HUDEP-2 (cell line): ENCODE results near the gene TMBIM6.
A peak's percentile ranks its signal among the peaks of the same experiment; 100 is the strongest.
"Not testable (repeated sequence)": the region's sequence is repeated elsewhere in the genome, so short reads cannot be mapped to it uniquely, and the experiment has no call there.

ENCODE experiments used
- DNase-seq, 76 experiments: peaks; one replicate each; lab custom pipeline; 2025; ENCODE audit not compliant: unreplicated experiment in 76 of 76; lab: John Stamatoyannopoulos, UW

TMBIM6 gene

GRCh38 chr12:49776413-49776812 is 35.1 kb downstream of the TMBIM6 start:
- peak in 57 of 76 experiments; percentile 3 to 64 (median 32) for DNase-seq

- DNase-seq: no peak
Measured at GRCh38 chr12:49776858-49777257, 35.5 kb downstream of the TMBIM6 start.

- no peak for DNase-seq
Measured at GRCh38 chr12:49777341-49777740, 36.0 kb downstream of the TMBIM6 start.

- peak in 34 of 76 experiments; percentile 2 to 53 (median 25) for DNase-seq
Measured at GRCh38 chr12:49777800-49778748, 36.7 kb downstream of the TMBIM6 start.

GRCh38 chr12:49779581-49779980 is 38.2 kb downstream of the TMBIM6 start:
- DNase-seq: no peak

- DNase-seq: not testable (repeated sequence)
Measured at GRCh38 chr12:49780914-49781313, 39.6 kb downstream of the TMBIM6 start.

GRCh38 chr12:49783917-49784676 is 42.7 kb downstream of the TMBIM6 start:
- peak in 4 of 76 experiments; percentile 8 to 17 (median 14) for DNase-seq

- no peak for DNase-seq
Measured at GRCh38 chr12:49784756-49785409, 43.5 kb downstream of the TMBIM6 start.

GRCh38 chr12:49787672-49788071 is 46.3 kb downstream of the TMBIM6 start:
- DNase-seq: no peak

- DNase-seq: no peak
Measured at GRCh38 chr12:49789992-49790391, 48.6 kb downstream of the TMBIM6 start.

GRCh38 chr12:49790741-49791555 is 49.6 kb downstream of the TMBIM6 start:
- no peak for DNase-seq

- DNase-seq: no peak
Measured at GRCh38 chr12:49791700-49792099, 50.3 kb downstream of the TMBIM6 start.

- no peak for DNase-seq
Measured at GRCh38 chr12:49792181-49792970, 51.0 kb downstream of the TMBIM6 start.

GRCh38 chr12:49792976-49793580 is 51.7 kb downstream of the TMBIM6 start:
- no peak for DNase-seq

- no peak for DNase-seq
Measured at GRCh38 chr12:49793620-49794019, 52.3 kb downstream of the TMBIM6 start.

GRCh38 chr12:49794021-49794420 is 52.7 kb downstream of the TMBIM6 start:
- no peak for DNase-seq

GRCh38 chr12:49794811-49795653 is 53.7 kb downstream of the TMBIM6 start:
- DNase-seq: no peak

- DNase-seq: no peak
Measured at GRCh38 chr12:49795654-49796105, 54.3 kb downstream of the TMBIM6 start.
